ENCODE data around the gene MUC13.

Gene MUC13

DNA sequence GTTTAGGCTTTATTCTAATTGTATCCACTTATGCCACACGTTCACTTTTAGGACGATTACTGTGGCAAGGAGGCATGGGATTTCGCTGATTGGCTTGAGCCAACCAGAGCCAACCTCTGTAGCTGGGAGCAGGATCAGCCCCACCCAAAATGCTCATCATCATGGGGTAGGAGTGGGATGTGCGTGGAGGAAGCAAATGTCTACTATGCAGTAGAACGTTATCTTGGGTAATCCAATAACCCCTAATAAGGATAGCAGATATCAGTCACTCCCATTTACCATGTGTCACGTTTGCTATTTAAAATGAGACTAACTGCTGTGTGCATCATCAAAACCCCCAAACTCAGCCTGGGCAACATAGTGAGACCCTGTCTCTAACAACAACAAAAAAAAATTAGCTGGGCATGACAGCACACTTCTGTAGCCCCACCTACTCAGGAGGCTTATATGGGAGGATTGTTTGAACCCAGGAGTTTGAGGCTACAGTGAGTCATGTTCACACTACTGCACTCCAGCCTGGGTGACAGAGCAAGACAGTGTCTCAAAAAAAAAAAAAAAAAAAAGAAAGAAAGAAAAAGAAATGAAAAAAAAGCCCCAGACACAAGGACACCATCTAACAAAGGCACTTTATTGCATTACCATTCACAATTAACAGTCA lies 29.6 kb downstream of the MUC13 start:
- Histone ChIP-seq H2BK5ac (ENCODE audit: low read depth, low read length, poor library complexity, severe bottlenecking) (no peak overlapping the region), H2BK15ac (ENCODE audit: low read depth, poor library complexity, severe bottlenecking) (no peak overlapping the region), H4K91ac (ENCODE audit: low read length) (no peak overlapping the region), H3K4me1 (ENCODE audit: control insufficient read depth, insufficient read depth, low read depth, low read length) (no peaks in the 10 kb centered on the region), H3K4me3 (ENCODE audit: insufficient read depth in 1 of 2, low read depth in 1 of 2, low read length in 2 of 2) (no peak overlapping the region), H3K79me1 (replicated peaks; ENCODE audit: low read length, poor library complexity, severe bottlenecking) (no peaks in the 10 kb centered on the region), H4K8ac (ENCODE audit: low read length) (no peak overlapping the region), H3K14ac (ENCODE audit: low read length in 2 of 2) (no peak overlapping the region), H2AFZ (ENCODE audit: low read depth, low read length) (no peak overlapping the region), H3K4ac (ENCODE audit: low read depth in 1 of 2, low read length in 2 of 2) (no peak overlapping the region), H3K36me3 (ENCODE audit: control insufficient read depth in 1 of 2, insufficient read depth in 2 of 2, low read depth in 1 of 2, low read length in 2 of 2) (no peaks in the 10 kb centered on the region), H3K27me3 (ENCODE audit: control insufficient read depth in 1 of 2, insufficient read depth in 1 of 2, low read length in 2 of 2) (peaks cover 7 to 10% of the 10 kb centered on the region in 2 experiments), H2AK5ac (ENCODE audit: low read length, severe bottlenecking) (no peak overlapping the region), H3K4me2 (ENCODE audit: low read length, poor library complexity, severe bottlenecking) (no peak overlapping the region), H3K23ac (ENCODE audit: low read length in 2 of 2) (no peak overlapping the region), H3K27ac (ENCODE audit: low read length, poor library complexity, severe bottlenecking) (no peak overlapping the region), H3K18ac (ENCODE audit: low read depth in 1 of 2, low read length in 2 of 2) (no peak overlapping the region), H2BK120ac (ENCODE audit: low read depth, low read length) (no peak overlapping the region), H2BK12ac (ENCODE audit: low read length in 2 of 2) (no peak overlapping the region), H3K9me3 (ENCODE audit: control insufficient read depth, low read length) (no peaks in the 10 kb centered on the region), H3K9ac (ENCODE audit: low read length) (no peak overlapping the region)
- no peak for DNase-seq
- 97% methylated on average over 5 of the region's 6 CpGs for WGBS

DNA sequence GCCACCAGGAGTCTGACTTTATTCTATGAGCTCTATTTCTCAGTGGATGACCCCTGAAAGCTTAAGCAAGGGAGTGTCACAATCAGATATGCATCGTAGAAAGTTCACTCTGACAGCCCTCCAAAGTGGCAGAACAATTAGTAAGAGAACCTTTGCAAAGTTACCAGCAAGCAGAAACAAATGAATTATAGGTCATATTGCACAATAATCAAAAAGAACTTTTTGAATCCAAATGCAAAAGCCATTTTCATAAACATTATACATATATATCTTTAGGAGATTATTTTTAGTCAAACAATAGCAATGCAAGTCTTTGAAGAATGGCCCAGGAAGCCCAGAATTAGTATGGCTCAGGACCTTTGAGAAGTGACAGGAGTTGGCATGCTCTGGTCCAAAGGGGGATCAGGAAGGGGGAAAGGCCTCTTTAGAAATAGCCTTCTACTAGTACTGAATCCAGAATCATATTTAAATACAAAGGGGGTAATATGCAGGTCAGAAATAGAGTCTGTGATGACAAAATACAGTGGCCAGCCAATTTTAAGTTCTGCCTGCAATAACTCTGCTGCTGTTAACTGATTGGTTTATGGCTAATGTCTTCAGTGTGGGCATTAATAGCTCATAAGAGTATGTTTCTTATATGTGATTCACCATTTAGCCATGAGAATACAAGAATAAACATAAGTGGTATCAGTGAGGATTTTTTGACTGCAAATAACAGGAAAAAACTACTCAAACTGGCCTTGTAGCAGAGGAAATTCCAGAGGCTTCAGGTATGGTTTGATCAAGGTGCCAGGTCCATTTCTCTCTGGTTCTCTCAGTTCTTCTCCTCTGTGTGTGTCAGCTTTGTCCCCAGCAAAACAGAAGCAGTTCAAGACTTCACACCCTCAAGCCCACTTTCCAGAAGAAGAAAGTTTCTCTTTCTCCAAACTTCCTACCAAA lies 30.4 kb downstream of the MUC13 start:
- Histone ChIP-seq H3K36me3 (ENCODE audit: control insufficient read depth in 1 of 2, insufficient read depth in 2 of 2, low read depth in 1 of 2, low read length in 2 of 2) (no peaks in the 10 kb centered on the region), H3K4me1 (ENCODE audit: control insufficient read depth, insufficient read depth, low read depth, low read length) (no peaks in the 10 kb centered on the region), H4K91ac (ENCODE audit: low read length) (no peak overlapping the region), H3K9ac (ENCODE audit: low read length) (no peak overlapping the region), H4K8ac (ENCODE audit: low read length) (no peak overlapping the region), H3K9me3 (ENCODE audit: control insufficient read depth, low read length) (no peaks in the 10 kb centered on the region), H2BK15ac (ENCODE audit: low read depth, poor library complexity, severe bottlenecking) (no peak overlapping the region), H3K23ac (ENCODE audit: low read length in 2 of 2) (no peak overlapping the region), H3K4me2 (ENCODE audit: low read length, poor library complexity, severe bottlenecking) (no peak overlapping the region), H2BK12ac (ENCODE audit: low read length in 2 of 2) (no peak overlapping the region), H3K14ac (ENCODE audit: low read length in 2 of 2) (no peak overlapping the region), H3K27me3 (ENCODE audit: control insufficient read depth in 1 of 2, insufficient read depth in 1 of 2, low read length in 2 of 2) (peaks cover 7 to 10% of the 10 kb centered on the region in 2 experiments), H3K4me3 (ENCODE audit: insufficient read depth in 1 of 2, low read depth in 1 of 2, low read length in 2 of 2) (no peak overlapping the region), H3K4ac (ENCODE audit: low read depth in 1 of 2, low read length in 2 of 2) (no peak overlapping the region), H3K79me1 (replicated peaks; ENCODE audit: low read length, poor library complexity, severe bottlenecking) (no peaks in the 10 kb centered on the region), H2BK120ac (ENCODE audit: low read depth, low read length) (no peak overlapping the region), H3K18ac (ENCODE audit: low read depth in 1 of 2, low read length in 2 of 2) (no peak overlapping the region), H3K27ac (ENCODE audit: low read length, poor library complexity, severe bottlenecking) (no peak overlapping the region), H2AK5ac (ENCODE audit: low read length, severe bottlenecking) (no peak overlapping the region), H2AFZ (ENCODE audit: low read depth, low read length) (no peak overlapping the region), H2BK5ac (ENCODE audit: low read depth, low read length, poor library complexity, severe bottlenecking) (no peak overlapping the region)
- WGBS: 71% methylated on average over 1 of the region's 1 CpG
- no peak for DNase-seq

DNA sequence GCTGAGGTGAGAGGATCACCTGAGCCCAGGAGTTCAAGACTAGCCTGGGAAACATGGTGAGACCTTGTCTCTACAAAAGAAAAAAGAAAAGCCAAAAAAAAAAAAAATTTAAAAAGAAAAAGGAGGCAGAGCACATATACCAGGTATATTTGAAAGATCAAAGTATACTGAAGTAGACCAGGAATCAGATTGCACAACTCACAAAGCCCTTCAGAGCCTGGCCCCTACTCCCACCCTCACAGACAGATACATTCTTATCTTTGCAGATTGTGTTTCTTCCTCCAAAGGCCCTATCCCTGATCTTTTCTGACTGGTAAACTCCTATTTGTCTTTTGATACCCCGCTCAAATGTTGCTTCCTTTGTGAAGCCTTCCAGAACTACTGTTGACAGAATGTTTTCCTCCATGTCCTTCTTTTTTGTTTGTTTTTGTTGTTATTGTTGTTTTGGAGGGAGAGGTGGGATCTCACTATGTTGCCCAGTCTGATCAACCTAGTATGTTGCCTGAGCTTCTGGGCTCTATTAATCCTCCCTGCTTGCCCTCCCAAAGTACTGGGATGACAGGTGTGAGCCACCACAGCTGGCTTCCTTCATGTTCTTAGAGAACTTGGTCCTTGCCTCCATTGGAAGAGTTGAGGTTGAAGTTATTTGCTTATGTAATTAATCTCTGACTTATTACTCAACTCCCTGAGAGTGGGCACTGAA lies 37.6 kb downstream of the MUC13 start:
- Histone ChIP-seq H4K91ac (ENCODE audit: low read length) (no peak overlapping the region), H3K9ac (ENCODE audit: low read length) (no peak overlapping the region), H2BK12ac (ENCODE audit: low read length in 2 of 2) (no peak overlapping the region), H4K8ac (ENCODE audit: low read length) (no peak overlapping the region), H2BK120ac (ENCODE audit: low read depth, low read length) (no peak overlapping the region), H3K23ac (ENCODE audit: low read length in 2 of 2) (no peak overlapping the region), H3K14ac (ENCODE audit: low read length in 2 of 2) (no peak overlapping the region), H3K79me1 (replicated peaks; ENCODE audit: low read length, poor library complexity, severe bottlenecking) (no peaks in the 10 kb centered on the region), H2AK5ac (ENCODE audit: low read length, severe bottlenecking) (no peak overlapping the region), H3K4me1 (ENCODE audit: control insufficient read depth, insufficient read depth, low read depth, low read length) (no peaks in the 10 kb centered on the region), H3K4me3 (ENCODE audit: insufficient read depth in 1 of 2, low read depth in 1 of 2, low read length in 2 of 2) (no peak overlapping the region), H3K9me3 (ENCODE audit: control insufficient read depth, low read length) (no peaks in the 10 kb centered on the region), H3K27me3 (ENCODE audit: control insufficient read depth in 1 of 2, insufficient read depth in 1 of 2, low read length in 2 of 2) (no peaks in the 10 kb centered on the region), H3K27ac (ENCODE audit: low read length, poor library complexity, severe bottlenecking) (no peak overlapping the region), H2BK15ac (ENCODE audit: low read depth, poor library complexity, severe bottlenecking) (no peak overlapping the region), H2AFZ (ENCODE audit: low read depth, low read length) (no peak overlapping the region), H3K4me2 (ENCODE audit: low read length, poor library complexity, severe bottlenecking) (no peak overlapping the region), H3K18ac (ENCODE audit: low read depth in 1 of 2, low read length in 2 of 2) (no peak overlapping the region), H3K4ac (ENCODE audit: low read depth in 1 of 2, low read length in 2 of 2) (no peak overlapping the region), H3K36me3 (ENCODE audit: control insufficient read depth in 1 of 2, insufficient read depth in 2 of 2, low read depth in 1 of 2, low read length in 2 of 2) (no peaks in the 10 kb centered on the region), H2BK5ac (ENCODE audit: low read depth, low read length, poor library complexity, severe bottlenecking) (no peak overlapping the region)
- DNase-seq: no peak
- no CpG with 5 or more reads among the region's 1 CpG for WGBS

DNA sequence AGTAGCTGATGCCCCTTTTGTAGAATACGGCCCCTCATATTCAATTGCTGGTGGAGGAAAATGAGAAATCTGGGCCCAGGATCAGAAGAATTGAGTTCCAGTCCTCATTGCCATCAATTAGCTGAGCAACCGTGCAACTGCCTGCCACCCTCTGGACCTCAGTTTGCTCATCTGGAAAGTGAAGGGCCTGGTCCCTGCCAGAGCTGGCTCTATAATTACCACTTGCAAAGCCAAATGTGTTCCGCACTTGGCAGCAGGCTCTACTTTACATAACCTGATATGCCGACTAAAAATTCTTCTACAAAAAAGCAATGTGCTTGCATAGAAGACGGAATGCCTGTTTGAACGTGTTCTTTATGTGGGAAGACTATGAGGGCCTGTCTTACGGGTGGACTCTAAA lies 38.8 kb downstream of the MUC13 start:
- H3K23ac ChIP-seq (ENCODE audit: low read length in 2 of 2): no peak overlapping the region
- H2AK5ac ChIP-seq (ENCODE audit: low read length, severe bottlenecking): no peak overlapping the region
- H3K9ac ChIP-seq (ENCODE audit: low read length): no peak overlapping the region
- no peak for DNase-seq
- H3K36me3 ChIP-seq (ENCODE audit: control insufficient read depth in 1 of 2, insufficient read depth in 2 of 2, low read depth in 1 of 2, low read length in 2 of 2): no peaks in the 10 kb centered on the region
- H2BK5ac ChIP-seq (ENCODE audit: low read depth, low read length, poor library complexity, severe bottlenecking): no peak overlapping the region
- no peaks in the 10 kb centered on the region for H3K27me3 ChIP-seq (ENCODE audit: control insufficient read depth in 1 of 2, insufficient read depth in 1 of 2, low read length in 2 of 2)
- no peaks in the 10 kb centered on the region for H3K4me1 ChIP-seq (ENCODE audit: control insufficient read depth, insufficient read depth, low read depth, low read length)
- H3K27ac ChIP-seq (ENCODE audit: low read length, poor library complexity, severe bottlenecking): no peak overlapping the region
- H4K91ac ChIP-seq (ENCODE audit: low read length): no peak overlapping the region
- H2BK15ac ChIP-seq (ENCODE audit: low read depth, poor library complexity, severe bottlenecking): no peak overlapping the region
- no peak overlapping the region for H3K18ac ChIP-seq (ENCODE audit: low read depth in 1 of 2, low read length in 2 of 2)
- H3K4me2 ChIP-seq (ENCODE audit: low read length, poor library complexity, severe bottlenecking): no peak overlapping the region
- H3K4me3 ChIP-seq (ENCODE audit: insufficient read depth in 1 of 2, low read depth in 1 of 2, low read length in 2 of 2): no peak overlapping the region
- H3K14ac ChIP-seq (ENCODE audit: low read length in 2 of 2): no peak overlapping the region
- no peaks in the 10 kb centered on the region for H3K79me1 ChIP-seq (replicated peaks; ENCODE audit: low read length, poor library complexity, severe bottlenecking)
- H3K4ac ChIP-seq (ENCODE audit: low read depth in 1 of 2, low read length in 2 of 2): no peak overlapping the region
- H4K8ac ChIP-seq (ENCODE audit: low read length): no peak overlapping the region
- H2BK120ac ChIP-seq (ENCODE audit: low read depth, low read length): no peak overlapping the region
- no peak overlapping the region for H2BK12ac ChIP-seq (ENCODE audit: low read length in 2 of 2)
- H3K9me3 ChIP-seq (ENCODE audit: control insufficient read depth, low read length): no peaks in the 10 kb centered on the region
- WGBS: 91% methylated on average over 6 of the region's 7 CpGs
- H2AFZ ChIP-seq (ENCODE audit: low read depth, low read length): no peak overlapping the region
